HG03097 (cell line): Measurements from ENCODE around the gene KRT37.

Experiments
- ATAC-seq: cut with Tn5 transposase; IDR thresholded peaks from one replicate; pipeline ENCODE4 v1.9.1; 2021; ENCODE audit not compliant: unreplicated experiment, low FRiP score

Gene KRT37

DNA sequence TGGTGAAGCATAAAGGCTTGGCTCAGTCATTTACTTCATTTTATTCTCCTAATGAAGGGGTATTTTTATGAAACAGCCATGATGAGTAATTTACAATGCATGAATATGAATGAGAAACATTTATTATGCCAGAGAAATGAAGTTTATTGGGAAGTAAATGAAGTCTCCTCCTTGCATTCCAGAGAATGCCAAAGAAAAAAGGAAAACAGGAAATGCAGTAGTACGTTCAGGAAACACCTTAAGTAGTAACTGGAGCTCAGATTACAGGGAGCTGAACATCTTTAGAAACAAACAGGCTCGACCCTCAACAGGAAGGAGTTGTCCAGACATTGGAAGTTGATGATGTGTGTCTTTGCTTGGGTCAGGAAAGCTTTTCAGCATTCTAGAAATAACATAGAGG lies 46.8 kb downstream of the KRT37 start:
- ATAC-seq, result no peak
